COR-L47 (cell line): ENCODE measurements around the gene SKIDA1.

ENCODE experiments used
- DNase-seq: peaks from one replicate; lab custom pipeline; 2025; lab: John Stamatoyannopoulos, UW

The SKIDA1 gene

DNA sequence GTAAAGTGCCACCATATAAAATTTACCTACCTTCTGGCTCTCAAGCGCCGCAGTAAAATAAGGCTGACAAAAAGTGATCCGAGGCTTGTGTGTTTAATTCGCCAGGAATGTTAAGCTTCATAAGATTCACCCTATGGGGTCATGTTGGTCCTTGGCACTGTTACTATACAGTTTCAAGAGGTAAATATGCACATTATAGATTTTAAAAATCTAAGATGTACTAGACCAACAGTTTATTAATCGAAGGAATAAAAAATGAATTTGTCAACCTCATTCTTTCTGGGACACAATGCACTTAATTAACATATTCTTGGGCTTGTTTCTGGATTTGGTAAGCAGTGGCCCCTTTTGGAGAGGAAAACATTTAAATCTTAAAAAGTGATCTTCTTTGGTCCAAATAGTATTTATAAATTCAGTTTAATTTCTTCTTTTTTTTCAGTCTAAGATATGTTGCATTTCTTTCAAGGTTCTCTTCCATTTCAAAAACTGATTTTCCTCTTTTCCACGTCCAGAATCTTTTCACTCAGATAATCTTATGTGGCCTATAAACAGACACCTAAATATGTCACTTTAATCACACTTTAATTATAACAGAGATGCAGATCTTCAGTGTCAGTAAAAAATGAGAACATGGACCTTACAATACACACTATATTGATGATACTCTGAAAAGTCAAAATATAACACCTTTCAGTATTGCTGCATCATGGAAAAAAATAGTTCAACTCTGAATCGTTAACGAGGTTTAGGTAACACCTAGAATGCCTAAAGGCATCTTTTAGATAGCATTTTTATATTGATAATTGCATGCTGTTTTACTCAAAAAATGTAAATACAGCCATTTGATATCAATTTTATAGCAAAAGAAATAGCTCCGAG, 3.8 kb upstream of the SKIDA1 start:
- DNase-seq, result no peak

DNA sequence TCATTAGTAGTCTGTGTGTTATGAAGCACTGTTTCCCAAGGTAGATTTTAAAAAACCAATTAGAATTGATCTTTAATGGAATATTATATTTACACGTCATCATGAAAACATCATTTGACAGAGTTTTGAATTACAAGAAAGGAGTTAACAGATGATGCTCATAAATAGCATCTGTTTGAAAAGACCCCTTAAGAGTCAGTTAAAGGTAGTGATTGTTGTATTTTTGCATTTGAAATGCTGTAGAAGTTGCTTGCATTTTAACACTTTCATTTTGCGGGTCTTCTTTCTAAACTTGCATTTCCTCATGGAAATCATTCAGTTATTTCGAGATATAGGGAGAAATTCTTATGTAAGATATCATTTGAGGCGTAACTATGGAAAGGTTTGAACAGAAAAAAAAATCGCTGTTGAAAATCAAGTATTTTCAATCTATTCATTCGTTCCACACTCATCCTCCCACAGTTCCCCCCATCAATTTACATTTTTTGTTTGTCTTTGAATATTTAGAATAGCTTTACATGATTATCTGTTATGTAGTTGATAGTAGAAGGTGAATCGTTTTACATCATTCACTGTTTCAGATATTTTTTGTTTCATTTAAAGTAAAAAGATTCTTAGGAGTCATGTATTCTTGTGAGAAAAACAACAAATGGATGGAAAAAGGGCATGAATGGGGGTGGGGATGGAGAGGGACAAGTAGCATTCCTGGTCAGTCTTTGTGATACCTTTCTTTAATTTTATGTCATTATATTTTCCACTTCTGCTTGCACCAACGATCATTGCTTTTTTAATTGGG, 3.0 kb upstream of the SKIDA1 start:
- no peak for DNase-seq

DNA sequence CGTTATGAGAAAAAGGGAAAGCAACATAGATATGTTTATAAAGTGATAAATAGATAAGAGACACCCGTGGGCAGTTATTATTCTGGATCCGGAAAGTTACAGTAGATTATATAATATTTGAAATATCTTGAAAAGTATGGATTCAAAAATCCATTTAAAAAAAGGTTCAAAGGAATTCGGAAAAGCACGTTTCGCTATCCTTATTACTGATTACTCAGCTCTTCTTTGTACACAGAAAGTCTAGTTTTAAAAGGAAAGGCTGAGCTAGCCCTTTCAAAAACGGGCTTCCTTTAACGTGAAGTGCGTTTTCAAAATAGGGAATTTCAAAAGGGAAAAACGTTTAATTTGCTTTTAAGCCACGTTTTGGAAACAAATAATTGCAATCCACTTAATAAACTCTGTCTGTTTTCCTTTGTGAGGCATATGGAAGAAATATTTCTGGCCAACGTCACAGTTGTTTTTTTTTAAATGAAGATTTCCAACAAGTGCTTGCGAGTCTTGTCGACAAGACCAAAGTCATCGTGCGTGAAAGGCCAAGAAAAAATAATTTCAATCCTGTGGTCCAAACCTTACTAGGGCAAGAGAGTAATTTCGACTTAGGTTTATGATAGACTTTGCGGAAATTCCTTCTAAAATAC, 2.2 kb upstream of the SKIDA1 start:
- DNase-seq, result no peak

DNA sequence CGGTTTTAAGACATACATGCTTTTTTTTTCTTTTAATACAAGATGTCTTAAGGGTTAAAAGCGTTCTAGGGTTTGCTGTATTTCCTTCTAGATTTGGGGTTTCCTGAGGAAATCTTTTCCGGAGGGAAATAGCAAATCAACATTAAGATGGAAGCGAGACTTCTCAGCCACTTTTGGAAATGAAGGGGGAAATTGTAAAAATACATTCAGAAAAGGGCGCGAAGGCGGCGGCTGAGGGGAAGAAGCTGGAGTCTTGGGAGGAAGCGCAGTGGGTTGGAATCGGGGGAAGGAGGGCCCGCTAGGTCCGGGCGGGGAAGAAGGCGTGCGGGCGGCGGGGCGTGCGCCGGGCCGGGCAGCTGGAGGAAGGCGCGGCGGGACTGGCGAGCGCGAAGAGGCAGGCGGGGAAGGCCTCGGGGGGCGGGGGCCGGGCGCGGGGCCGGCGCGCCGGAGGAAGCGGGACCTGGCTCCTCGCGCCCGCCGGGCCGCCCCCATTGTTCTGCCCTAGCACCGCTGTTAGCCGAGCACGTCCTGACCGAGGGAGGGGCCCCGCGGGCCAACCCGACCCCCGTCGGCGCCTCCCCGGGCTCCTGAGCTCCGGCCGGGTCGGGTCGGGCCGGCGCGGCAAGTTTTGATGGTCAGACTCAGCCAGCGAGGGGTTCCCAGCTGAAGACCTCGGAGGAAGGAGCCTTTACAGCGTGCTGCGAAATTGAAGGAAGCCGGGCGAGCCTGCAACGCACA, 1.5 kb upstream of the SKIDA1 start:
- DNase-seq, result no peak

DNA sequence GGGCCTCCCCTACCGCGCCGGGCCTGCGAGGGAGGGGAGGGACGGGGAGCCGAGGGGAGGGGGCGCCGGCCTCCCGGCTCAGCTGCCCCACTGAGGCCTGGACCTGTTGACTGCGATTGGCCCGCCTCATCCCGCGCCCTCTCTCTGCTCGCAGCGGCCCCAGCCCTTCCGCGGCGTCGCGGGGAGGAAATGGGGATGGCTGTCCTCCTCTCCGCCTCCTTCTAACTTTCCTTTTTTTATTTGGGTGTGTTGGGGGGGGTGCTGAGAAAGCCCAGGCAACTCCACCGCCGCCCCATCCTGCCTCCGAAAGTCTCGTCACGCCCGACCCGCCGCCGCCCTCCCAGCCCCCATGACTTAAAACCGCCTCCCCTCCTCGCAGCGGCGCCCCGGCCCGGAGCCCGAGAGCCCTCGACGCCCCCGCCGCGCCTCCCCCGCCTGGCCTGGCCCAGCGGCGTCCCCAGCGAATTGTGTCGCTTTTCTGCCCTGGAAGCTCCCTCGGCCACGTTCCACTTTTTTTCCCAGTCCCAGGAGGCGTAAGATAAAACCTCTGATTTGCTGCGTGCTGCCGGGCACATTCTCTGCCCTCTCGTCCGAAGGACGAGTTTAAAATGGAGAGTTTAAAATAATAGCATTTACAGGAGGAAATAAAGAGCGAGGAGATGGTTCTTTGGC, 842 bp upstream of the SKIDA1 start:
- peak; percentile 76 for DNase-seq

DNA sequence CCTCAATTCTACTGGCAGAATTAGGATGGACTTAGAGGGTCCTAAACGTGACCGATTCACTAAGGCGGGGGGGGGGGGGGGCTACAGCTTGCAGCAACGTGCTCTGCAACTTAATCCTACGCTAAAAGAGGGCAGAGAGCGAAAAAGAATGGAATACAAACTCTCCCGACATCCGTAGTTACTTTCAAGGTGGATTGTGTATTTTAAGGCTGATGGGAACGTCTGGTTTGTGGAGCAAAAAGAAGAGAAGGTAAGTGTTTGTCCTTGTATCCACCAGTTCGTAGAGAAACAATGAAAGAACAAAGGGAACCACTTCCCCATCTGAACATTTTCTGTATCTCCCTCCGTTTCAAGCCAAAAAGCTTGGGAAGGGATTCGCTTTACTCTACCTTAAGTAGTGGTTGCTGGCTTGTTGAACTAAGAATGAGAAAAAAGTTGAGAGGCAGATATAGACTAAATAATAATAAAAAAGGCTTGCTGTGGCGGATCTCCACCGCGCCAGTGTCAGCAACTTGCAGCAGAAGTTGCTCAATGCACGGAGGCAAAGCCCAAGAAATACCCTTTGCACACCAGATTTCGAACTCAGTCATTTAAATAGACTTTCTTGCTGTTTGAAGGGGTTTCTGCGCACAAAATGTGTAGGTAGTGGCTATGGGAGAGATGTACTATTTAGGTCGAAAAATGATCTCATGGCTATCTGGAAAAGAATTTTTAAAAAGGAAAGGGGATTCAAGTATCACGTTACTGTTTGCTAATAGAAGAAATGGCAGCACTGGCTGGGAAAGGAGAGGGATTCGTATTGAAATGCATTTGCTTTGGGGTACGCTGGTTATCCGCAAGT, 736 bp downstream of the SKIDA1 start:
- no peak for DNase-seq

DNA sequence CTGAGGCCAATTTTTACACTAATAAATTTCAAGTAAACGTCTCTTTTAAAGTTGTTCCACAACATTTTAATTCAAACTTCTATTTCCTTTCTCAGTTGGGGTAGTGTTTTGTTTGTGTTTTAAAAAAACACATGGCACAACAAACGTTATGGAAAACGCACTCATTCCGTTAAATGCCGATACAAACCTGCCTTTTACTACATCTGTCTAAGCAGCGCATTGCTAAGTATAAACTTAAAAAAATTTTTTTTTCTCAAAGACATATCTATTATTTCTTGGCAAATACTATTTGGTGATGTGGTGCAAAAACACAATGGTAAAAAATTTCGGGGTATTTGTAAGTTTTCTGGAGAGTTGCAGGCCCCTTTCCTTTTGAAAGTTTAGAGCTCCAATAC, 1.4 kb downstream of the SKIDA1 start:
- DNase-seq, result no peak

DNA sequence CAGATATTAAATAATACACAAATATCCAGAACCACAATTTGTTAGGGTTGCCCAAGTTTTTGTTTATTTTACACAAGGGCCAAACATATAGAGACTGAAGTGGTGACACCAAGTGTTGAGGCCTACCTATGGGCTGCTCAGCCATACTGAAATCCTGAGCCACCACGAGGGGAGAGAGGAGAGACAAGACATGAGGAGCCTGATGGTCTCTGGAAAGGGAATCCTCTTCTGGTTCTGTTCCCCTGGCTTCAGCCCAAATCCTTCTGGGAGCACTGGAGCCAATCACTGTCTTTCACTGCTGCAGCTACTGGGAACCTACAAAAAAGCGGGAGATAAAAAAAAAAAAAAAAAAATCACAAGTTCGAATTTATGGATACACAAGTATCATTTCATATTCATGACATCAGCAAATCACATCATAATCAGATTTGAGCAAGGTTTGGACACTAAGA, 1.9 kb downstream of the SKIDA1 start:
- peak; percentile 20 for DNase-seq

DNA sequence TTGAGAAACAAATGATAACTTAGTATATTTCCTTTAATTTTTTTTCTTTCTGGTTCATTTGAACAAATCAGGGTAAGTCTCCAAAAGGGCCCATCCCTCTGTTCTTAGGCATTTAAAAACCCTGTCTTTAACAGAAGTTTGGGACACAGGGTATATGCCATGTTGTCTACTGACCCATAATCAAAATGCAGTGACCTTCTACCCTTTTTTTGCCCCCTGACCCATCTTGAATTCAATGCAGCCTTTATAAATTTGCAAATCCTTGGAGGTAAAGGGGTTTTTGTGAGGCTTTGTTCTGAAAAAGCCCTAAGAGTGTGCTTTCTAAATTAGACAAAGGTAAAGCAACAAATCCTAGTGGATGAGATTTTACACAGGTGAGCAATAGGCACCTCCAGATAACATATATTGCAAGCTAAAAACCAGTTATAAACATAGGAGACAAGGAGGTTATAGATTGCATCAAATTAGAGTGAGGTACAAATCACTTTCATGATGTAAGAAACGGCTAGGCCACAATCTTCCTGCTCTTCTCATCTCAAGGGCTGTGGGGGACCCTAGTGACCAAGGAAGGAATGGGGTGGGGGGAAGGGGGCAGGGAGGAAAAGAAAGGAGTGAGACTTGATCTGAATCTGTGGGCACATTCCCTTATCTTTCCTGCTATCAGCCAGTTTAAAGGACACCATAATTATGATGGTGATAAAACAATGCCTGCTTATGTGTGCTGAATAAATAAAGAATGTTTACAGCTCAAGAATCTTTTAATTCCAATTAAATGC, 2.7 kb downstream of the SKIDA1 start:
- DNase-seq, result no peak

DNA sequence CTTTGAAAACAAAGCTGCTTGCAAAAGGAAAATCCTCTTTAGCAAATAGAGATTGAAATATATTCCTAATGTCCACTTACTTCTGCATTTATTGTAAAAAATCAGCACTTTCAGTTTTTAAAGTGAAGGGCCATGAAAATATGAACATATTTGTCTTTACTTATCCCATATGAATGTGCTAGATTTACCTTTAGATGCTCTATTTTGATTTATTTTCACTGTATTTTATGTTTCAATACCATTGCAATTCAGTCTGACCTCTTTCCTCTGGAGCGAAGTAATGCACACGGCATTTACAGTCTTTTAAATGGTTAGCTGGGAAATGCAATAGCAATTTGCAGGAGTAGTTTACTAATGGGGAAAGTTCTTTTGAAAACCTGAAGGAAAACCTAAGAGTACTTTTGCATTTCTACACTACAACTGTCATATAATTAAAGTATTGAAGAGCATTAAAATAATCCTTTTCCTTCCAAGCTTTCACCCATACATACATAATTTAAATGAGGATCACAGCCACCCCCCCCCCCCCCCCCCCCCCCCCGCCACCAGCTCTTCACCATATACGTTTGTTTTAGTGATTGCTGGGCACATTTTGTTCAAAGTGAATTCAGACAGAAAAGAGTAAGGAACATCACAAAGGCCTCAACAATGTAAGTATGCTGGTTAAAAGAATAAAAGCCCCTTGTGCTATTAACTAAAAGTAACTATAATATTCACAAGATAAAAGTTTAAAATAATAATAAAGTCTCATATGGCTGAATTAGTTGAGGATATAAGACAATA, 3.5 kb downstream of the SKIDA1 start:
- no peak for DNase-seq

DNA sequence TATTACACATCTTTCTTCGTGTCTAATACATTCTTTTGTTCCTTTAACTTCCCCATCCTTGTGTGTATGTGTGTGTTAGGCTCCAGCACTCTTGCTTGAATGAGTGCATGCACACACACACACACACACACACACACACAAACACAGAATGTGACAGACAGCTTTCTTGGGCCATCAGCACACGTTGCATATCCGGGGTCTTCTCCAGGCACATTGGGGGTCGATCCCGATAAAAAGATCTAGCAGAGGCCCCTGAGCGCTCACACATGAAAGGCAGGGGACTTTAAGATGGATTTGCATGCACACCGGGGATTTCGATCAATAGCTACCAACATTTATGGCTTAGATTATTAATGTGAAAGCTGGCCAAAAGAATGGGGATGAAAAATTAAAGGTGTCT, 4.5 kb downstream of the SKIDA1 start:
- no peak for DNase-seq

DNA sequence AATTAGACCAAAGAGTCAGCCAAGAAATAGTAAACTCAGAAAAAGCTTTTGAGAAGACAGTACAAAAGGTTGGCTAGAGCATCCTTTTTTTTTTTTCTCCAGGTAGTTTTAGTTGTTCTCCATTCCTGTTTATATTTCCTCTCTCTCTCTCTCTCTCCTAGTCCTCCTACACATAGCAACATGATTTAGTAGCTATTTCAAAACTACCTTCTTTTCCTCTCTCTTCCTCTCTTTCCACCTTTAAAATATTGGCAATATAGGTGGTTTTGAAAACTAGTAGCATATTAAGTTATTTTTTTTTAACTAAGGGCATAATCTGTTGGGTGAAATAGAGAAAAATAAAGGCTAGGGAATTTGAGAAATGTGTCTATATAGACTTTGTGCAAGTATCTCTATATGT, 5.0 kb downstream of the SKIDA1 start:
- DNase-seq, result no peak

DNA sequence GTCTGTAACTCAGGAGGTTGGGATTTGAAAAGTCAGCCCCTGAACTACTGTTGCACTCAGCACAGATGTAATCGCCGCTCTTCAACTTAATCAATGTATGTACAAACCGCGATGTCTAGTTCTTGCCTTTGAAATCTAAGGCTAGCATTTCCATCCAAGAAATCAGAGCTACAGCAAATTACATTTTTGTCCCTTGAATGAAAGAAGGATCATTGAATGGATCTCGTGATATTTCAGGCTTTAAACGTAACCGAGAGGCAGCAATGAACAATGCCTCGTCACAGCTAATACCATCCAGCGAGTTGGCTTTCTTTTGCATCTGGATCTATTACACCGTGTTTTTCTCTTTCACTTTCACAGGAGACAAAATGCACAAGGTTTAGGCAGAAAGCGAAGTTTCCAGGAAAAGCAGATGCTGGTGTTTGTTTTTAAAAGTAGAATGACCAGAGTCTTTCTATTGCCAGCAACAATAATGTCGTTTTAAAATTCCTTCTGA, 5.5 kb downstream of the SKIDA1 start:
- DNase-seq, result no peak

DNA sequence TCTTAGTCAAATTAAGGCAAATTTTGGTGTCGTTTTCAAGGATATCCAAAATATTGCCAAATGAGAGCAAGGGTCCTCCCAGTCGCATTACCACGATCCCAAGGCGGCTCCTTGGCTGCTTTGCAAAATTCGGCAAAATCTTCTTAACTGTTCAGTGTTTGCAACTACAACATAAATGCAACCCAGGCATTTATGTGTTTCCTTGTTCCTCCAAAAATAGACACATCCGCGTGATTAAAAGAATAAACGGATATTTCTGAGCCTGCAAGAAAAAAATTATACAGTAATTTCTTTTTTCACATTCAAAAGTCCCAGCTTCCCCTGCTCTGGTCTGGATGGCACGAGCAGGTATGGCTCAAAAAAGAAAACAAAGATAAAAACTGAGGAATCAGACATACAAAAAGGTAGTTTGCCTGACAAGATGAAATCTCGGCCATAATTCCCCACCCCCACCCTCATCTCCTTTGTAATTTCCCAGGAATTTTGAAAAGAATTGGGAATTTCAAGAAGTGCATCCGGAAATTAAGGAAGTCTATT, 6.0 kb downstream of the SKIDA1 start:
- DNase-seq, result no peak

DNA sequence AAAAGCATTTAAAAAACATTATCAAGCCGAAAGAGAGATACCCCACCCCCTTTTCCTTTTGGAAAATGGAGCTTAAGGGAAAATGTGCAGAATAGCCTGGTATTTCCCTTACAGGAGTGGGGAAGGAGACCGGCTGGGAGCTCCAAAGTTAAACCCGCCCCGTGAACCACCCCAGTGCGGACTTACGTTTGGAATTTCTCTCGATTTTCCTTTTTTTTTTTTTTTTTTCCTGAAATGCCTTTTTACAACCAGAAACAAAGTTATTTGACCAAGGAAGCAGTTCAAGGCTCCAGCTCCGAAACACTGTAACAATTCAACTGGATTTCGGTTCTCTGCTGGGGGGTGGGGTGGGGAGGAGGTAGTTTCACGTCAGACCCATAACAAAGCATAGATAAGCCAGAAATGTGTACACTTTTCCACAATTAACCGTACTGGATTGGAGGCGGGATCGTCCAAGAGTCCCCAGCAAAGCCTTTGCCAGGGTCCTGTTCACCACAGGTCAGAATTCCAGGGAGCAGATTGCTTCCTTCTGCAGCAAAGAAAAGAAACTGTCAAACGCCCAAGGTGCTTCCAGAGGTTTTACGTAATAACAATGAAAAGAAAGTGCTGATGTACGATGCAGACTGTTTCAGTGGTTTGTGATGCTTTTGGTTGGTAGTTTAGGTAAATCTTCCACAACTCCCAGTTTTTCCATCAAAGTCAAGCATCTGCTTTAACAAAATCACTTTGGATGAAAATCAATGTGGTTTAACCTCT, 6.7 kb downstream of the SKIDA1 start:
- DNase-seq, result no peak

DNA sequence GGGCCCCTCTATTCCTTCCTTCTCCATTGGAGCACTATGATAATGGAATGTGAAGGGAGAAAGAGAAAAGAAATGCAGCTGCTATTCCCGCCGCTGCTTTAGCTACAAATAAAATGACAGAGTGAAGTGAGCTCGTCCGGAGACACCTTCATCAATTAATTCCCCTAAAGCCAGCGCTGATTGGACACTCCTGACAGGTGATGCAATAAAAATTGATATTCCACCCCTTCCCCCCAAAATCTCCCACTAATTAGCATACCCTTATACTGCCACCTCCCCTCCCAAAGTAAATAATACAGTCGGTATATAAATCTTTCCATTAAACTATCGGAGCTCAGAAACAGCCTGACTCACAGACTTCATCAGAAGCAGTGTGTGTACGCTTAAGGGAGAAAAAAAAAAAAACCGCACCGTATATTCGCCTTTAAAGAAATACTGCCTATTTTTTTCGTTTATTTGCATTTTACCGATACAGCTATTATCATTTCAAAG, 7.3 kb downstream of the SKIDA1 start:
- peak; percentile 81 for DNase-seq
